HG03103 (cell line): Measurements from ENCODE around the gene GMPPA.

Source experiments
- ATAC-seq: cut with Tn5 transposase; IDR thresholded peaks from one replicate; pipeline ENCODE4 v1.9.1; 2021; ENCODE audit warnings: low read depth; ENCODE audit not compliant: unreplicated experiment

GMPPA gene

GRCh38 chr2:219484343-219485200 is 14.1 kb upstream of the GMPPA start:
- ATAC-seq, result no peak

- no peak for ATAC-seq
Measured at GRCh38 chr2:219485201-219485580, 13.5 kb upstream of the GMPPA start.

- ATAC-seq, result no peak
Measured at GRCh38 chr2:219486380-219486959, 12.2 kb upstream of the GMPPA start.

- ATAC-seq, result no peak
Measured at GRCh38 chr2:219488149-219488843, 10.4 kb upstream of the GMPPA start.

- ATAC-seq, result no peak
Measured at GRCh38 chr2:219488844-219489194, 9.9 kb upstream of the GMPPA start.

- ATAC-seq, result no peak
Measured at GRCh38 chr2:219489315-219489714, 9.4 kb upstream of the GMPPA start.

GRCh38 chr2:219490186-219490585 is 8.5 kb upstream of the GMPPA start:
- no peak for ATAC-seq

GRCh38 chr2:219490600-219491130 is 8.0 kb upstream of the GMPPA start:
- ATAC-seq, result no peak

GRCh38 chr2:219491278-219491963 is 7.3 kb upstream of the GMPPA start:
- no peak for ATAC-seq

- ATAC-seq, result no peak
Measured at GRCh38 chr2:219492575-219492974, 6.1 kb upstream of the GMPPA start.

GRCh38 chr2:219493086-219493485 is 5.6 kb upstream of the GMPPA start:
- no peak for ATAC-seq

GRCh38 chr2:219494952-219495530 is 3.6 kb upstream of the GMPPA start:
- no peak for ATAC-seq

GRCh38 chr2:219495531-219496122 is 3.1 kb upstream of the GMPPA start:
- ATAC-seq, result peak; percentile 32

- ATAC-seq, result no peak
Measured at GRCh38 chr2:219496247-219496824, 2.4 kb upstream of the GMPPA start.

GRCh38 chr2:219496825-219497494 is 1.7 kb upstream of the GMPPA start:
- ATAC-seq, result no peak

- ATAC-seq, result no peak
Measured at GRCh38 chr2:219497495-219498279, 1.0 kb upstream of the GMPPA start.

GRCh38 chr2:219499058-219499307 is 292 bp downstream of the GMPPA start:
- no peak for ATAC-seq

GRCh38 chr2:219499555-219499954 is 864 bp downstream of the GMPPA start:
- no peak for ATAC-seq

- ATAC-seq, result no peak
Measured at GRCh38 chr2:219500135-219500534, 1.4 kb downstream of the GMPPA start.
